Hair follicle dermal papilla cell (primary cell): ENCODE measurements around the gene NTPCR. TPM values are rescaled to one million over a fixed set of nuclear protein-coding genes. Genes with fewer than 3 reads are reported as not detected.

ENCODE experiments used
- total RNA-seq: library from RNA; depleted of rRNA; stranded (reverse); fragments of >200 nt; gene quantifications from 2 replicates; pipeline ENCODE4 v1.2.3, GENCODE V29; 2012

The NTPCR gene
- total RNA-seq, result 18.5 and 20.3 TPM in 2 replicates

DNA sequence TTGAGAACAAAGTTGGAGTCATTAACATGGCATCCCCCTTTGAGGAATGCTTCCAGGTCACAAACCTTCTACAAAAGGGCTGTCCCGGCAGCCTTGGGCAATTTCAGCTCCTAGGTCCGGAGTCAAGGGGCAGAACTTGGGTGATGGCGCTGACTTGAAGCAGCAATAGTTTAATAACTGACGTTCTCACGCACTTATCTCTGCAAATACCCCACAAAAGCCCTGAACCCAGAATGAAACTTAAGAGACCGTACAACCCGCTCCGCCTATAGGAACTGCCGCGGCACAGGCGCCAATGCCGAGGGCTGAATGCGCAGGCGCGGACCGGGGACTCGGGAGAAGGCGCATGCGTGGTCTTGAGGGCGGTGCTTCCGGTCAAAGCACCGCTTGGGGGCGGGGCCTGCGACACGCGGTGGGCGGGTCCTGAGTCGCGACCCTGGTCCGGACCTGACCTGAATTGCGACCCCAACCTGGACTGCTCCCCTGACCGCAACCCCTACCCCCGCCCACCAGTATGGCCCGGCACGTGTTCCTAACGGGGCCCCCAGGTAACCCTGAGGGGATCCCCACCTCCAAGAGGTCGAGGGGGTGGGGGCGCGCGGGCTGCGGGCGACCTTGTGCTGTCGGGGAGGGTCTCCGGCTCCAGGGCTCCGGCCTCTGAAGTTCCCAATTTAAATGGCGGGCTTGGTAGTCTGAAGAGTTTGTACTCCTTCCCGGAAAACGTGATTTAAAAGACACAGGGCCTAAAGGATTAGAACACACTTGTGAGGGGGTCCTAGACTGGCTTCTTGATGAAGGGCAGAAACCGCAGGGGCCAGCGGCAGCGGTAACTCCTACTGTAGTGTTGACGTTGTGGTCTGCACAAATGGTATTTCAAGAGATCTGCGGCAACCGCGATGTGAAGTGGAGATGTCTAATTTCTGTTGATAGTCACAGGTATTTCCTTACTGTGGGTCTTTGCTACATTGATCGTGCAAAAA, at the start of gene NTPCR:
Gene NTPCR (plus strand): TSS at position 415 of the 980 bp plus-strand sequence. CDS start 100 bp downstream, at position 515.

Other genes with a start within 250 kb of the NTPCR start
- 3.4 and 3.6 TPM in 2 replicates for gene MAP10, start 145.2 kb upstream of the NTPCR start, total RNA-seq